Suppressor macrophage treated with lipopolysaccharide for 1 hour (primary cell): ENCODE results near the gene PRF1.
"Not testable (repeated sequence)": the region's sequence is repeated elsewhere in the genome, so short reads cannot be mapped to it uniquely, and the experiment has no call there.

Experiments used
- DNase-seq, 3 donors: peaks; one replicate each; pipeline ENCODE4 v3.0.0-alpha.2; 2020 to 2022

Gene PRF1

GRCh38 chr10:70602665-70603448 lies at the start of gene PRF1:
Gene PRF1 (minus strand): TSS chr10:70602741. CDS start chr10:70600902, 1,839 bp downstream.
- no peak for DNase-seq

DNA sequence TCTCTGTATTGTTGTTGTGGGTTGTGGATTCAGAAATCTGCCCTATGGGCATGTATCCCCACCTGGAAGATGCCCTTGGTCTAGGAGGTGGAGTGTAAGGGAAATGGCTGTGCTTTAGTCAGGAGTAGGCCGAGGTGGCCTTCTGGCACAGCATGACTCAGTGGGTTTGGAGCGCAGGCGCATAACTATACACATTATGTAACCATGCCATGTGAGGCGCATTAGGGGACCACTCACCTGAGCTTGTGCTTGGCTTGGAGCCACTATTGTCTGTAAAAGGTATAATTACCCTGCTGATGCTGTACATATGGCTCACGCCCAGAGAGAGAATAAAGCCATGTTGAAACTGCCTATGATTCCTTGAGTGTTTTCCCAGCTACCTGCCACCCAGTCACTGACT lies 49.1 kb upstream of the PRF1 start:
- no peak for DNase-seq

DNA sequence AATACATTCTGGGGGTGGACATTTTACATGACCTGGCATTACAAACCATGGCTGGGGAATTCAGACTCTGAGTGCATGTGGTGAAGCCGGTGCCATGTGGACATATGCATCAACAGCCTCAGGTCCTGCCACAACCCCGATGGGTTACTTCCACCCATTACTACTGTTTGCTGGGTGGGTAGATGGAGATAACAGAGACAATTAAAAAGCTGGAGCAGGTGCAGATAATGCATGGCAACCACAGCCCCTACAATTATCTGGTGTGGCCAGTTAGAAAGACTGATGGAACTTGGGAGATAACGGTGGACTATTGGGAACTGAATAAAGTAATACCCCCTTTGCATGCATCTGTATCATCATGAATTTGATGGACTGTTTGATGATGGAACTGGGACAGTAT lies 48.2 kb upstream of the PRF1 start:
- DNase-seq = no peak

DNA sequence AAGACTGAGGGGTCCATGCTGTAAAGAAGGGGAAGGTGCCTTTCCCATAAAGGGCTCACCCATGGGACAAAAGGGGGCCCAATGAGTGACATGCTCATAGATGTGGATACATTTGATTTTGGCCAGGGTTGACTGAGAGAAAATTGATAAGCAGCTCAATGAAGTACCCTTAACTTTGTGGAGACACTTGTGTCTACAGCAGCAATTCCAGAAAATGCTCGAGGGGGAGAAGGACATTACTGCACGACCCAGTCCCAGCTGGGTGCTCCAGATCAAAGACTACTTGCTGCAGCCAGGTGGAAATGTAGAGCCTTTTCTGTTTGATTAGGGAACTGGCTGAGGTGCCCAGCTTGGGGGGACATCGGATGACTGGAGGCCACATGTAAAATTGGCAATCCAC lies 47.6 kb upstream of the PRF1 start:
- DNase-seq = no peak

DNA sequence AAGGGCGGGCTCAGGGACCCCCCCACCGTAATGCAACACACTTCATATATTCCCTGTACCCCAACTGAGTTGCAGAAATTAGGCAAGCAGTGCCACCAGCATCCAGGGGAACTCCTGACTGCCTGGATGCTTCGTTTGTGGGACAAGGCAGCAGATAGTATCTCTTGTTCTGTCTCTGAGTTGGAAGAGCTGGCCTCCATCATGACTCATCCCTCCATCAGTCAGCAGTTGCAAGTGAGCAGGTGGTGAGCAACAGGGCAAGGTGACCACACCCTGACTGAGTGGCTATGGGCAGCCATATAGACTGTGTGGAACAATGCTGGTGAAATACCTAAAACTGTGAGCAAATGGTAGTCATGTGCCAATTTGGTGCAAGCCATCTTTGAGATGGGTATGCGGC lies 47.0 kb upstream of the PRF1 start:
- DNase-seq = no peak

DNA sequence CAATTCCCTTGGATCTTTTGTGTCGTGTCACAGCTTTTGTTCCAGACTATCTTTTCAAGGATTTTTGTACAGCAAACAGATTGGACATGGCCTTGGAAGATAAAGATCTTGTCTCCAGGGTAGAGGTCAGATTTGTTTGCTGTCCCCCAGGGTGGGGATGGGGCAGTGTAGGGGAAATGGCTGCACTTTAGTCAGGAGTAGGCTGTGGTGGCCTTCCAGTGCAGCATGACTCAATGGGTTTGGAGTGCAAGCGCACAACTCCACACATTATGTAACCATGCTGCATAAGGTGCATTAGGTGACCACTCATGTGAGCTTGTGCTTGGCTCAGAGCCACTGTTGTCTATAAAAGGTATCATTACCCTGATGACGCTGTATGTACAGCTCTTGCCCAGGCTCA lies 45.9 kb upstream of the PRF1 start:
- DNase-seq = no peak

GRCh38 chr10:70647086-70647485 lies 44.5 kb upstream of the PRF1 start:
- no peak for DNase-seq

- not testable (repeated sequence) for DNase-seq
Measured at GRCh38 chr10:70644959-70645358, 42.4 kb upstream of the PRF1 start.

- not testable (repeated sequence) for DNase-seq
Measured at GRCh38 chr10:70643272-70643671, 40.7 kb upstream of the PRF1 start.

- not testable (repeated sequence) for DNase-seq
Measured at GRCh38 chr10:70639640-70640383, 37.3 kb upstream of the PRF1 start.

- DNase-seq = not testable (repeated sequence)
Measured at GRCh38 chr10:70634515-70634914, 32.0 kb upstream of the PRF1 start.

DNA sequence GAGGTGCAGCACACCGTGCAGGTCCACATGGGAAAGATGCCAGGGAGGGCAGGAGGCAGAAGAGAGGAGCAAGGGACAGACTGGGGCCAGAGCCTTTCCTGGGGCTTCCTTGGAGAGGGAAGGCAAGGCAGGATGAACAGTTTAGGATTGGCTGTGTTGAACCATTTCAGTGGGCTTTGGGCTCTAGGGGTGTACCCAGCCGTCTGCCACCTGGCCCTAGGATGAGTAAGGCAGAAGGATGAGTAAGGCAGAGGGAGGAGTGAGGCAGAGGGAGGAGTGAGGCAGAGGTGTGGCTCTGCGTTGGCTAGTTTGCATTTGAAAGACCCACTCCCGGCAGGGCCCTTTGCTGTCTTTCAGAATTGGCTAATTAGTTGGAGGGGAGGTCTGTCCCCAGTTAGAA lies 31.5 kb upstream of the PRF1 start:
- DNase-seq = no peak

DNA sequence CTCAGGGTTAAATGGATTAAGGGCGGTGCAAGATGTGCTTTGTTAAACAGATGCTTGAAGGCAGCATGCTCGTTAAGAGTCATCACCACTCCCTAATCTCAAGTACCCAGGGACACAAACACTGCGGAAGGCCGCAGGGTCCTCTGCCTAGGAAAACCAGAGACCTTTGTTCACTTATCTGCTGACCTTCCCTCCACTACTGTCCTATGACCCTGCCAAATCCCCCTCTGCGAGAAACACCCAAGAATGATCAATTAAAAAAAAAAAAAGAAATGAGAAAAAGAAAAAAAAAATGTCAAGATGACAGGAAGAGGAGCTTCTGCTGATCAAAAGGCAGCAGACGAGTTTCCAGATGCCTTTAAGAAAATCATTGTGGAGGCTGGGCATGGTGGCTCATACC lies 29.2 kb upstream of the PRF1 start:
- DNase-seq = not testable (repeated sequence)

GRCh38 chr10:70629338-70629737 lies 26.8 kb upstream of the PRF1 start:
- DNase-seq = no peak

DNA sequence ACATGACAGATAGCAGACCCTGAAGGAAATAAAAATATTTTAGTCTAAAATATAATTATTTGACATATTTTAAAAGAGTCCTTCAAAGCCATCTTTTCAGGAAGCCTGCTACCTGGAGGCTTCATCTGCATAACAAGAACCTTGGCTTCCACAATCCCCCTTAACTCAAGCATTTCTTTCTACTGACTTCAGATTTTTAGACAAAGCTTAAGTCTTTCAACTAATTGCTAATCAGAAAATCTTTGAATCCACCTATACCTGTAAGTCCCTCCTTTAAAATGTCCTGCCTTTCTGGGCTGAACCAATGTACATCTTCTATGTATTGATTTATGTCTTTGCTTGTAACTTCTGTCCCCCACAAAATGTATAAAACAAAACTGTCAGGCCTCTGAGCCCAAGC lies 23.5 kb upstream of the PRF1 start:
- DNase-seq = no peak

DNA sequence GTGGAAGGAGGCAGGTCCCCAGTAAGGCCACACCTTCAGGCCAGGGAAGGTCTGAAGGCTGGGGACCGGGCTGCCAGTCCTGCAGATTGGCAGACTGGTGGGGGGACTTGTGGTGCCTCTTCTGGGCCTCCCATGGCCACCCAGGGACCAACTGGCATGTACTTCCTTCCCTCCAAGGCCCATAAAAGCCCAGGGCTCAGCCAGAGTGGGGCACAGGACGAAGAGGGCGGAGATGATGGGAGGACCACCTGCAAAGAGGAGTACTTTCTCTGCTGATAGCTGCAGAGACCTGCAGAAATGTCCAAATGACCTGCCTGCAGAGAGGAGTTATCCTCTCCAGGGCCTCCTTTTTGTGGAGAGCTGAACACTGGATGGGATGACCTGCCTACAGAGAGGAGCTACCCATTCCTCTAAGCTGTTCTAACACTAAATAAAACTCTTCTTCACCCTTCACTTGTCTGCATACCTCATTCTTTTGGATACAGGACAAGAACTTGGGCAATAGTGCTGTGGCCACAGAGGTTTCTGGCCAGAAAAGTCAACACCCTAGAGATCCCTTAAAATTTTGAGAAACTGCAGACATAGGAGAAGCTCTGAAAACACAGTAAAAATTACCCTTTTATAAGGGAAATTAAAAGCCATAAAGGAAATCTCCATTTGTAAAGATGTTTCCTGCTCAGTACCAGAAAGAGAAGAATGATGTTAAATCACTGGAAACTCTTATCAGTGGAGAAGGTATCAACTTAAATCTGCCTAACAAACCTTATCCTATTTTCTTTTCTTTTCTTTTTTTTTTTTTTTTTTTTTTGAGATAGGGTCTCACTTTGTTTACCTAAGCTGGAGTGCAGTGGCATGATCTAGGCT lies 20.7 kb upstream of the PRF1 start:
- no peak for DNase-seq

DNA sequence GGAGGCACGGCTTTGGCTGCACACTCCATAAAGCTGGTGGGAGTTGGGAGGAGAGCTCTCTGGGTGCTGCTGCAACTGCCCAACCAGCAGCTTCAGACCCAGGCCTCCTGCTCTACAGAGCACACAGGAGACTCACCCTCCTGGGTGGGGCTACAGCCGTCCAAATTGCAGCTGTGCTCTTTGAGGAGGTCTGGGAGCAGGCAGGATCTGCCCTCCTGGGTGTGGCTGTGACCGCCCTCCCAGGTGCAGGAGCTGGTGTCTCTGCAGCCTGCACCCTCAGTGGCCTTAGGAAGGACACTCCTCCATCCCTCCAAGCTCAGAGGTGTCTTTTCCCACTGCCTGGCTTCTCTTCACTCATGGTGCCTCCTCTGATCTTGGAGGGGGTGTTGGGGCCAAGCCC lies 20.0 kb upstream of the PRF1 start:
- DNase-seq = no peak

GRCh38 chr10:70621503-70622078 lies 19.1 kb upstream of the PRF1 start:
- DNase-seq = peak; percentile 65 to 72 (median 65)

GRCh38 chr10:70620020-70620289 lies 17.4 kb upstream of the PRF1 start:
- DNase-seq = no peak

- DNase-seq = peak; percentile 37 to 51 (median 46)
Measured at GRCh38 chr10:70619271-70620019, 16.9 kb upstream of the PRF1 start.

DNA sequence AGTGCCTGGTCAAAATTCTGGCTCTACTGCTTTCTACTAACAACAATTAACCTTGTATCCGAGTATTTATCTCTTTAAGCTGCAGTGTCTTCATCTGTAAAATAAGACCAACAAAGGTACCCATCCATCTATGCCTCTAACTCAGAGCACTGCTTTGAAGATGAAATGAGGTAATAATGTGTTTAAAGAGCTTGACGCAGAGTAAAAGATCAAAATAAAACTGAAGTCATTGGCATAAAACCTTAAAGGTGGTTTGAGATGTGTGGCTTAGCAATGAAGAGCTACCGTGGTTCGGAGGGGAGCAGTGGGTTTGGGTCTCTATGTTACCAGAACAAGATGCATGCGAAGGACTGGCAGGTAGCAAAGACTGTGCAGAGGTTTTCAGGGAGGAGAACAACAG lies 16.1 kb upstream of the PRF1 start:
- DNase-seq = no peak

- DNase-seq = peak in 2 of 3 donors; percentile 10 to 25
Measured at GRCh38 chr10:70617798-70618568, 15.4 kb upstream of the PRF1 start.
